DND-41 (cell line): ENCODE measurements around the gene ZAP70.

Source experiments
- ATAC-seq: fragments of 200-7000 bp; cut with Tn5 transposase; 3 replicates; pipeline ENCODE4 v1.9.1; 2021; ENCODE audit warnings: low read depth; ENCODE audit not compliant: insufficient read depth
- DNase-seq: peaks from one replicate; pipeline ENCODE4 v3.0.0-alpha.2; 2020
- H2AFZ ChIP-seq: 2 replicates; pipeline ENCODE4 v1.6.0; 2012; ENCODE audit warnings: low read depth, low read length
- H3K27ac ChIP-seq: 2 replicates; pipeline ENCODE4 v1.5.1; 2012; ENCODE audit warnings: low read length, inconsistent platforms
- H3K27me3 ChIP-seq: fragments of 200-600 bp; sonication (generic); 2 replicates; pipeline ENCODE4 v1.6.0; 2012; ENCODE audit warnings: low read length, mild to moderate bottlenecking, inconsistent platforms; ENCODE audit not compliant: insufficient read depth, poor library complexity
- H3K36me3 ChIP-seq: 2 replicates; pipeline ENCODE4 v1.5.1; 2012; ENCODE audit warnings: low read length, inconsistent platforms; ENCODE audit not compliant: insufficient read depth
- H3K4me1 ChIP-seq: 2 replicates; pipeline ENCODE4 v1.5.1; 2012; ENCODE audit warnings: mild to moderate bottlenecking, low read length; ENCODE audit not compliant: insufficient read depth
- H3K4me2 ChIP-seq: 2 replicates; pipeline ENCODE4 v1.6.0; 2012; ENCODE audit warnings: mild to moderate bottlenecking, moderate library complexity, low read length, inconsistent platforms; ENCODE audit not compliant: insufficient read depth
- H3K4me3 ChIP-seq, 2 experiments: fragments of 200-600 bp in 1 of 2; shearing (Covaris generic) in 1 of 2; 2 replicates each; pipeline ENCODE4 v1.5.1; 2012 to 2016; ENCODE audit warnings: inconsistent platforms in 2 of 2, low read length in 2 of 2, mild to moderate bottlenecking in 2 of 2, low read depth in 1 of 2, moderate library complexity in 1 of 2
- H3K79me2 ChIP-seq: 2 replicates; pipeline ENCODE4 v1.6.0; 2012; ENCODE audit warnings: low read length, inconsistent platforms; ENCODE audit not compliant: insufficient read depth
- H3K9ac ChIP-seq: 2 replicates; pipeline ENCODE4 v1.6.0; 2012; ENCODE audit warnings: low read depth, mild to moderate bottlenecking, inconsistent platforms, low read length, moderate library complexity
- H3K9me3 ChIP-seq: 2 replicates; pipeline ENCODE4 v1.5.1; 2012; ENCODE audit warnings: low read length, moderate library complexity, mild to moderate bottlenecking, inconsistent platforms; ENCODE audit not compliant: insufficient read depth, severe bottlenecking
- H4K20me1 ChIP-seq: 2 replicates; pipeline ENCODE4 v1.6.0; 2012; ENCODE audit warnings: low read length; ENCODE audit not compliant: insufficient read depth
- EZH2 ChIP-seq: IDR thresholded peaks from 3 replicates; pipeline ENCODE4 v1.6.1; 2012; ENCODE audit warnings: borderline replicate concordance, low read depth, mild to moderate bottlenecking, moderate library complexity, low read length, inconsistent platforms; ENCODE audit not compliant: severe bottlenecking
- TF ChIP-seq, protein P1 (sequence below): IDR thresholded peaks from 2 replicates; pipeline ENCODE4 v1.5.1; 2012; ENCODE audit warnings: borderline replicate concordance, low read length, moderate library complexity, mild to moderate bottlenecking; ENCODE audit not compliant: poor library complexity, severe bottlenecking; ENCODE audit errors: extremely low read depth

Gene ZAP70

GRCh38 chr2:97760480-97761049 lies 47.2 kb downstream of the ZAP70 start:
- Histone ChIP-seq H3K36me3 (peaks cover 87% of the 10 kb centered on the region), H3K27ac (no peak overlapping the region), H3K79me2 (no peaks in the 10 kb centered on the region), H3K9me3 (no peaks in the 10 kb centered on the region), H2AFZ (no peak overlapping the region), H3K27me3 (no peaks in the 10 kb centered on the region), H4K20me1 (no peaks in the 10 kb centered on the region), H3K4me3 (no peak overlapping the region), H3K4me1 (no peaks in the 10 kb centered on the region), H3K9ac (no peak overlapping the region), H3K4me2 (no peak overlapping the region)
- no peak for DNase-seq
- no peak for ATAC-seq
- no peak for TF ChIP-seq EZH2
- TF ChIP-seq, protein P1, sequence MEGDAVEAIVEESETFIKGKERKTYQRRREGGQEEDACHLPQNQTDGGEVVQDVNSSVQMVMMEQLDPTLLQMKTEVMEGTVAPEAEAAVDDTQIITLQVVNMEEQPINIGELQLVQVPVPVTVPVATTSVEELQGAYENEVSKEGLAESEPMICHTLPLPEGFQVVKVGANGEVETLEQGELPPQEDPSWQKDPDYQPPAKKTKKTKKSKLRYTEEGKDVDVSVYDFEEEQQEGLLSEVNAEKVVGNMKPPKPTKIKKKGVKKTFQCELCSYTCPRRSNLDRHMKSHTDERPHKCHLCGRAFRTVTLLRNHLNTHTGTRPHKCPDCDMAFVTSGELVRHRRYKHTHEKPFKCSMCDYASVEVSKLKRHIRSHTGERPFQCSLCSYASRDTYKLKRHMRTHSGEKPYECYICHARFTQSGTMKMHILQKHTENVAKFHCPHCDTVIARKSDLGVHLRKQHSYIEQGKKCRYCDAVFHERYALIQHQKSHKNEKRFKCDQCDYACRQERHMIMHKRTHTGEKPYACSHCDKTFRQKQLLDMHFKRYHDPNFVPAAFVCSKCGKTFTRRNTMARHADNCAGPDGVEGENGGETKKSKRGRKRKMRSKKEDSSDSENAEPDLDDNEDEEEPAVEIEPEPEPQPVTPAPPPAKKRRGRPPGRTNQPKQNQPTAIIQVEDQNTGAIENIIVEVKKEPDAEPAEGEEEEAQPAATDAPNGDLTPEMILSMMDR: no peak

GRCh38 chr2:97761192-97761591 lies 47.8 kb downstream of the ZAP70 start:
- no peak for TF ChIP-seq EZH2
- TF ChIP-seq, protein P1: no peak
- H3K36me3 ChIP-seq: peaks cover 87% of the 10 kb centered on the region
- H3K4me2 ChIP-seq: no peak overlapping the region
- H3K4me1 ChIP-seq: no peaks in the 10 kb centered on the region
- no peaks in the 10 kb centered on the region for H4K20me1 ChIP-seq
- no peaks in the 10 kb centered on the region for H3K9me3 ChIP-seq
- DNase-seq: no peak
- no peaks in the 10 kb centered on the region for H3K79me2 ChIP-seq
- no peak overlapping the region for H3K9ac ChIP-seq
- H3K27me3 ChIP-seq: no peaks in the 10 kb centered on the region
- no peak overlapping the region for H2AFZ ChIP-seq
- H3K27ac ChIP-seq: no peak overlapping the region
- H3K4me3 ChIP-seq: no peak overlapping the region
- no peak for ATAC-seq

DNA sequence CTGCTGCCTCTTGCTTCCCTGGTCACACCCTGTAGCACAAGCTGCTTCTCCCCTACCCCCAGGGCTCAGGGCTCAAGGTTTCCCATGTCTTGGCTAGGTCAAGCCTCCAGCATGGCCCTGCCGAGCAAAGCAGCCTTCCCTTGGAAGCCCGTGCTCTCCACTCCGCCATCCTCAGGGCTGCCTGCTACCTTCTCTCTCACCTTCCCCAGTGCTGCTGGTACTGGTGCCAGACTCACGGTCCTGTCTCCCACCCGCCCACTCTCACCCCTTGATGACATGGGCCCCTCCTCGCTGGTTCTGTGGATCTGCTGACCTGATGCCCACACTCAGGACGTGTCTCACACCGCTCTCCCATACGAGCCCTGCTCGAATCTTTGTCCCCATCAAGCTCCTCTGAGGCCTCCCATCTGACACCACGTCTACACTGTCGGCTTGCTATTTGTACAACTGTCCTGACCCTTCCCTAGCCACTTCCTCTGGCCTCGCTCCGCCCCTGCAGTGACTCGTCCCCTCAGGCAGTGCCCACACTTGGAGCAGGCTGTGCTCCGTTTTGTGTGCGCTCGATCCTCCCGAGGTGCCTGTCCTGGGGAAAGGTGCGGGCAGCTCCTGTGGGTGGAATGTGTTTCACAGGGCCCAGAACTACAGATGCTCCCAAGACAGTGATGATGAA lies 49.9 kb downstream of the ZAP70 start:
- no peak overlapping the region for H3K9ac ChIP-seq
- H4K20me1 ChIP-seq: no peaks in the 10 kb centered on the region
- peaks cover 83% of the 10 kb centered on the region for H3K36me3 ChIP-seq
- no peak overlapping the region for H3K27ac ChIP-seq
- DNase-seq (no peak), ATAC-seq (no peak)
- no peak overlapping the region for H3K4me2 ChIP-seq
- H3K79me2 ChIP-seq: no peaks in the 10 kb centered on the region
- TF ChIP-seq EZH2: no peak
- TF ChIP-seq, protein P1: no peak
- H3K27me3 ChIP-seq: no peaks in the 10 kb centered on the region
- H2AFZ ChIP-seq: no peak overlapping the region
- no peak overlapping the region for H3K4me3 ChIP-seq
- H3K9me3 ChIP-seq: no peaks in the 10 kb centered on the region
- no peaks in the 10 kb centered on the region for H3K4me1 ChIP-seq
